C4-2B (cell line): ENCODE data around the gene ZBTB20.

Experiments
- CTCF ChIP-seq: fragments of 450-650 bp; conservative IDR thresholded peaks from 2 replicates; pipeline ENCODE4 v1.5.1; 2017; ENCODE audit warnings: mild to moderate bottlenecking
- ZFX ChIP-seq: fragments of 450-650 bp; IDR thresholded peaks from 2 replicates; pipeline ENCODE4 v1.6.1; 2017

GRCh38 chr3:114394551-114394950 lies 752.5 kb downstream of the ZBTB20 start:
- TF ChIP-seq CTCF (no peak), ZFX (no peak)
